Endothelial cell of umbilical vein (primary cell): ENCODE measurements around the gene ATP5PB. TPM values are rescaled to one million over a fixed set of nuclear protein-coding genes. Genes with fewer than 3 reads are reported as not detected.

Experiments
- BruUV-seq: library from RNA; stranded (reverse); fragments of 400-500 nt; replicated peaks from 2 replicates; lab custom pipeline; 2021; lab: Mats Ljungman, UMichigan
- CTCF ChIA-PET: fragments of 300-600, 350-600 bp; sonication (Branson Sonifier 250); formaldehyde crosslinking; loops from one replicate; lab custom pipeline; 2021; ENCODE audit warnings: antibody characterized with exemption, inconsistent platforms; lab: Charles Lee
- POLR2A ChIA-PET: fragments of 300-600, 350-600 bp; sonication (Branson Sonifier 250); formaldehyde crosslinking; loops from one replicate; lab custom pipeline; 2021; ENCODE audit warnings: antibody characterized with exemption, inconsistent platforms; lab: Charles Lee
- DNase-seq: peaks from one replicate; pipeline ENCODE4 v3.0.0-alpha.2; 2011; ENCODE audit warnings: low read depth, low spot score
- FAIRE-seq: peaks from 2 replicates; lab custom pipeline; 2011; peaks lifted over from hg19 to GRCh38; lab: Jason Lieb, UNC
- H2AFZ ChIP-seq: 2 replicates; pipeline ENCODE4 v1.6.0; 2012; ENCODE audit warnings: low read depth, low read length, control low read depth, inconsistent platforms
- H3K27ac ChIP-seq: 2 replicates; pipeline ENCODE4 v1.5.1; 2011; ENCODE audit warnings: low read depth, mild to moderate bottlenecking, control low read depth, low read length, moderate library complexity; ENCODE audit not compliant: insufficient read depth
- H3K27me3 ChIP-seq, 2 experiments: 2 replicates each; pipeline versions ENCODE4 v1.6.0 to v1.6.1; 2011; ENCODE audit warnings: low read length in 2 of 2, mixed read lengths in 1 of 2; ENCODE audit not compliant: control insufficient read depth in 2 of 2, insufficient read depth in 2 of 2
- H3K36me3 ChIP-seq, 2 experiments: 2 replicates in 1 of 2; 3 replicates in 1 of 2; pipeline ENCODE4 v1.5.1; 2011; ENCODE audit warnings: low read length in 2 of 2, mild to moderate bottlenecking in 1 of 2, moderate library complexity in 1 of 2; ENCODE audit not compliant: control insufficient read depth in 2 of 2, insufficient read depth in 2 of 2; ENCODE audit errors: extremely low read depth in 1 of 2
- H3K4me1 ChIP-seq: 3 replicates; pipeline ENCODE4 v1.5.1; 2011; ENCODE audit warnings: mild to moderate bottlenecking, low read length; ENCODE audit not compliant: control insufficient read depth, insufficient read depth; ENCODE audit errors: extremely low read depth
- H3K4me2 ChIP-seq: 2 replicates; pipeline ENCODE4 v1.6.1; 2011; ENCODE audit warnings: low read length, control low read depth, mixed read lengths; ENCODE audit not compliant: insufficient read depth
- H3K4me3 ChIP-seq, 3 experiments: fragments of 200-600 bp in 1 of 3; sonication (generic), shearing (Covaris generic) in 1 of 3; replicated peaks in 1 of 3; 2 replicates each; pipeline ENCODE4 v1.5.1; 2011 to 2016; ENCODE audit warnings: control low read depth in 3 of 3, low read length in 3 of 3, mild to moderate bottlenecking in 2 of 3, inconsistent platforms in 1 of 3, low read depth in 1 of 3, moderate library complexity in 1 of 3; ENCODE audit not compliant: insufficient read depth in 1 of 3
- H3K79me2 ChIP-seq: 2 replicates; pipeline ENCODE4 v1.6.0; 2012; ENCODE audit warnings: low read length, inconsistent platforms; ENCODE audit not compliant: control insufficient read depth, insufficient read depth
- H3K9ac ChIP-seq: replicated peaks from 2 replicates; pipeline ENCODE3; 2011; ENCODE audit warnings: low read length, control low read depth; ENCODE audit not compliant: insufficient read depth; ENCODE audit errors: extremely low read depth
- H3K9me1 ChIP-seq: replicated peaks from 3 replicates; pipeline ENCODE4 v1.6.0; 2011; ENCODE audit warnings: mild to moderate bottlenecking, low read length; ENCODE audit not compliant: control insufficient read depth, insufficient read depth; ENCODE audit errors: extremely low read depth
- H3K9me3 ChIP-seq: replicated peaks from 2 replicates; pipeline ENCODE4 v1.5.1; 2012; ENCODE audit warnings: low read length, inconsistent platforms; ENCODE audit not compliant: control insufficient read depth, insufficient read depth
- H4K20me1 ChIP-seq: replicated peaks from 2 replicates; pipeline ENCODE3; 2011; ENCODE audit warnings: mild to moderate bottlenecking, low read length; ENCODE audit not compliant: control insufficient read depth, insufficient read depth; ENCODE audit errors: extremely low read depth
- CTCF ChIP-seq, 2 donors: IDR thresholded peaks; 1 replicate in 1 of 2; 2 replicates in 1 of 2; pipeline ENCODE4 v1.5.1; 2011; ENCODE audit warnings: low read length in 2 of 2, mild to moderate bottlenecking in 2 of 2, moderate library complexity in 2 of 2, control low read depth in 1 of 2, inconsistent platforms in 1 of 2, low read depth in 1 of 2; ENCODE audit not compliant: insufficient read depth in 1 of 2; ENCODE audit errors: extremely low read depth in 1 of 2
- EZH2 ChIP-seq: IDR thresholded peaks from 2 replicates; pipeline ENCODE4 v1.6.1; 2012; ENCODE audit warnings: borderline replicate concordance, low read depth, mild to moderate bottlenecking, moderate library complexity, low read length, inconsistent platforms; ENCODE audit not compliant: severe bottlenecking
- FOS ChIP-seq: IDR thresholded peaks from 2 replicates; pipeline ENCODE4 v1.6.1; 2011; ENCODE audit warnings: mild to moderate bottlenecking, low read length, moderate library complexity, borderline replicate concordance; ENCODE audit not compliant: insufficient read depth
- GATA2 ChIP-seq: IDR thresholded peaks from 2 replicates; pipeline ENCODE4 v1.7.0; 2011; ENCODE audit warnings: low read depth, mild to moderate bottlenecking, moderate library complexity, mixed read lengths, low read length; ENCODE audit not compliant: insufficient read length, insufficient read depth
- JUN ChIP-seq: IDR thresholded peaks from 2 replicates; pipeline ENCODE4 v1.6.1; 2011; ENCODE audit warnings: borderline replicate concordance, low read depth; ENCODE audit not compliant: insufficient read length, insufficient read depth
- MAX ChIP-seq: IDR thresholded peaks from 2 replicates; pipeline ENCODE4 v1.6.1; 2011; ENCODE audit not compliant: insufficient read depth, insufficient read length
- MYC ChIP-seq: IDR thresholded peaks from one replicate; pipeline ENCODE4 v1.6.1; 2011; ENCODE audit warnings: mild to moderate bottlenecking, low read depth, low read length
- POLR2A ChIP-seq: IDR thresholded peaks from 2 replicates; pipeline ENCODE4 v1.6.1; 2012; ENCODE audit warnings: low read depth, mild to moderate bottlenecking, control low read depth, low read length
- POLR2AphosphoS5 ChIP-seq: IDR thresholded peaks from 2 replicates; pipeline ENCODE4 v1.6.1; 2012; ENCODE audit warnings: low read depth, mild to moderate bottlenecking, control low read depth, low read length, moderate library complexity; ENCODE audit not compliant: insufficient read depth
- dilution Hi-C: fragments of 300-500 bp; cut with MboI; formaldehyde crosslinking; loops from one replicate; pipeline ENCODE4 v1.15.0; 2019; ENCODE audit warnings: low sequenced_read_pairs; ENCODE audit not compliant: extremely low pct_ligation_motif_present
- intact Hi-C: fragments of 100-400 bp; cut with micrococcal nuclease; formaldehyde crosslinking; loops from one replicate; pipeline ENCODE4 v1.10.0; 2022
- polyA plus RNA-seq, 4 experiments: library from polyadenylated mRNA; depleted of rRNA in 3 of 4; stranded (reverse) in 3 of 4; unstranded in 1 of 4; fragments of >200 nt; gene quantifications; 2 replicates each; pipeline versions ENCODE4 v1.2.1 to v1.2.3, GENCODE V29; 2011 to 2012; ENCODE audit warnings: missing spikeins in 1 of 4
- total RNA-seq: library from RNA; stranded (reverse); gene quantifications from 2 replicates; pipeline ENCODE4 v1.2.3, GENCODE V29; 2021

ATP5PB gene
- total and polyA plus RNA-seq, 2 donors (not counting 3 experiments of a cell fraction or from before 2014, with no cell fraction given), result 231 to 244 TPM

- FAIRE-seq, result no peak
- ChIA-PET POLR2A (no interaction called here), CTCF (interaction anchor here (2.4 kb wide), 1 partner anchor 12 kb away, joined by 7 read pairs; the partner anchor contains the start of gene C1orf162)
- H4K20me1 ChIP-seq, result no peaks in the 10 kb centered on the region
- peaks cover 2% of the 10 kb centered on the region for H3K79me2 ChIP-seq
- no peaks in the 10 kb centered on the region for H3K27me3 ChIP-seq
- no peaks in the 10 kb centered on the region for H3K9me1 ChIP-seq
- H2AFZ ChIP-seq, result no peak overlapping the region
- H3K4me2 ChIP-seq, result no peak overlapping the region
- H3K36me3 ChIP-seq, result peaks cover 5 to 23% of the 10 kb centered on the region in 2 experiments
- dilution Hi-C loops (no loop called here), intact Hi-C loops (no loop called here)
- DNase-seq, result no peak
- no TSS peak for BruUV-seq
- H3K27ac ChIP-seq, result no peak overlapping the region
- no peaks in the 10 kb centered on the region for H3K4me1 ChIP-seq
- H3K4me3 ChIP-seq, result no peak overlapping the region
- H3K9ac ChIP-seq, result no peak overlapping the region
- H3K9me3 ChIP-seq, result no peaks in the 10 kb centered on the region
- no peak for TF ChIP-seq GATA2
- no peak for TF ChIP-seq POLR2A
- TF ChIP-seq FOS, result no peak
- no peak for TF ChIP-seq MYC
- TF ChIP-seq JUN, result no peak
- no peak for TF ChIP-seq MAX
- no peak for TF ChIP-seq CTCF (IDR thresholded peaks at IDR 0.05; ENCODE audit: extremely low read depth in 1 of 2, insufficient read depth in 1 of 2, low read depth in 1 of 2, low read length in 2 of 2)
- no peak for TF ChIP-seq EZH2
- TF ChIP-seq POLR2AphosphoS5, result no peak
These were observed 12.5 kb downstream of the ATP5PB start for GRCh38 chr1:111461765-111462164.
